HEK293T (cell line): Measurements from ENCODE around the gene EIF3J.

ENCODE experiments used
- CTCF ChIA-PET: fragments of 350-600 bp; formaldehyde crosslinking; extraction: SDS; loops from one replicate; lab custom pipeline; 2021; ENCODE audit warnings: antibody characterized with exemption, inconsistent platforms; lab: Yijun Ruan, JAX
- POLR2A ChIA-PET: fragments of 350-600 bp; formaldehyde crosslinking; extraction: SDS; loops from one replicate; lab custom pipeline; 2020; ENCODE audit warnings: antibody characterized with exemption, inconsistent platforms; lab: Yijun Ruan, JAX
- DNase-seq: peaks from one replicate; pipeline ENCODE4 v3.0.0; 2012; ENCODE audit warnings: mixed read lengths; ENCODE audit errors: extremely low spot score
- ARNT ChIP-seq: fragments of 450-650 bp; IDR thresholded peaks from 2 replicates; pipeline ENCODE4 v1.6.1; 2017; ENCODE audit warnings: mild to moderate bottlenecking
- BHLHE40 ChIP-seq: fragments of 450-650 bp; IDR thresholded peaks from 2 replicates; pipeline ENCODE4 v1.6.1; 2016; ENCODE audit warnings: mild to moderate bottlenecking, moderate library complexity, borderline replicate concordance
- CTBP1 ChIP-seq: fragments of 450-650 bp; IDR thresholded peaks from 2 replicates; pipeline ENCODE4 v1.6.1; 2016; ENCODE audit warnings: borderline replicate concordance
- ELF4 ChIP-seq: fragments of 450-650 bp; IDR thresholded peaks from 2 replicates; pipeline ENCODE4 v1.6.1; 2017; ENCODE audit warnings: antibody characterized with exemption
- FOXA1 ChIP-seq: fragments of 450-650 bp; IDR thresholded peaks from 2 replicates; pipeline ENCODE4 v1.6.1; 2016; ENCODE audit warnings: mild to moderate bottlenecking
- FOXK2 ChIP-seq: fragments of 450-650 bp; IDR thresholded peaks from 2 replicates; pipeline ENCODE4 v1.6.1; 2016; ENCODE audit warnings: mild to moderate bottlenecking
- FOXM1 ChIP-seq: fragments of 450-650 bp; IDR thresholded peaks from 2 replicates; pipeline ENCODE4 v1.6.1; 2017; ENCODE audit warnings: mild to moderate bottlenecking, borderline replicate concordance
- HDGF ChIP-seq: fragments of 450-650 bp; IDR thresholded peaks from 2 replicates; pipeline ENCODE4 v1.6.1; 2017; ENCODE audit warnings: antibody characterized with exemption, borderline replicate concordance
- L3MBTL2 ChIP-seq: fragments of 450-650 bp; conservative IDR thresholded peaks from 2 replicates; pipeline ENCODE4 v1.6.1; 2016; ENCODE audit warnings: mild to moderate bottlenecking
- LEF1 ChIP-seq: fragments of 450-650 bp; IDR thresholded peaks from 2 replicates; pipeline ENCODE4 v1.6.1; 2017; ENCODE audit warnings: mild to moderate bottlenecking, borderline replicate concordance
- NFRKB ChIP-seq: fragments of 450-650 bp; IDR thresholded peaks from 2 replicates; pipeline ENCODE4 v1.6.1; 2016; ENCODE audit warnings: mild to moderate bottlenecking, moderate library complexity
- PKNOX1 ChIP-seq: fragments of 450-650 bp; IDR thresholded peaks from 2 replicates; pipeline ENCODE4 v1.6.1; 2016
- SP1 ChIP-seq: fragments of 450-650 bp; IDR thresholded peaks from 2 replicates; pipeline ENCODE4 v1.6.1; 2017
- SUZ12 ChIP-seq: fragments of 450-650 bp; IDR thresholded peaks from 2 replicates; pipeline ENCODE4 v1.6.1; 2016; ENCODE audit warnings: mild to moderate bottlenecking
- TARDBP ChIP-seq: fragments of 450-650 bp; IDR thresholded peaks from 2 replicates; pipeline ENCODE4 v1.6.1; 2016
- ZNF384 ChIP-seq: fragments of 450-650 bp; IDR thresholded peaks from 2 replicates; pipeline ENCODE4 v1.6.1; 2016

The EIF3J gene

GRCh38 chr15:44585633-44586032, 48.7 kb downstream of the EIF3J start:
- TF ChIP-seq CTBP1, result no peak
- no peak for TF ChIP-seq ZNF384
- no peak for TF ChIP-seq FOXK2
- TF ChIP-seq L3MBTL2, result no peak
- DNase-seq, result no peak
- CTCF ChIA-PET, result no interaction called here
- POLR2A ChIA-PET, result no interaction called here

- POLR2A ChIA-PET, result no interaction called here
- TF ChIP-seq ZNF384, result no peak
- no peak for TF ChIP-seq SP1
- no peak for TF ChIP-seq CTBP1
- no peak for TF ChIP-seq BHLHE40
- TF ChIP-seq FOXA1, result no peak
- TF ChIP-seq SUZ12, result no peak
- TF ChIP-seq FOXK2, result no peak
- TF ChIP-seq ARNT, result no peak
- no peak for TF ChIP-seq NFRKB
- TF ChIP-seq ELF4, result no peak
- TF ChIP-seq LEF1, result no peak
- TF ChIP-seq HDGF, result no peak
- no peak for TF ChIP-seq FOXM1
- no peak for TF ChIP-seq L3MBTL2
- TF ChIP-seq TARDBP, result no peak
- no peak for TF ChIP-seq PKNOX1
- DNase-seq, result no peak
- CTCF ChIA-PET, result interaction anchor here (0.5 to 1.3 kb wide), 2 partner anchors 10 to 362 kb away, joined by 4 to 6 read pairs; no protein-coding TSS in a partner anchor
Observed at GRCh38 chr15:44588541-44588940, 51.6 kb downstream of the EIF3J start.

- ChIA-PET CTCF (no interaction called here), POLR2A (no interaction called here)
- DNase-seq, result no peak
- TF ChIP-seq ELF4, result no peak
- no peak for TF ChIP-seq ZNF384
- TF ChIP-seq PKNOX1, result no peak
- TF ChIP-seq FOXM1, result no peak
- TF ChIP-seq L3MBTL2, result no peak
- no peak for TF ChIP-seq CTBP1
- no peak for TF ChIP-seq ARNT
- no peak for TF ChIP-seq BHLHE40
- no peak for TF ChIP-seq TARDBP
- TF ChIP-seq FOXK2, result no peak
- no peak for TF ChIP-seq SUZ12
- no peak for TF ChIP-seq SP1
Observed at GRCh38 chr15:44591326-44591725, 54.4 kb downstream of the EIF3J start.

- no peak for DNase-seq
- ChIA-PET POLR2A (no interaction called here), CTCF (interaction anchor here (0.6 to 0.9 kb wide), 4 partner anchors 8 to 322 kb away, joined by 3 read pairs; no protein-coding TSS in a partner anchor)
Observed at GRCh38 chr15:44593042-44593736, 56.2 kb downstream of the EIF3J start.

GRCh38 chr15:44595246-44595645, 58.3 kb downstream of the EIF3J start:
- POLR2A ChIA-PET, result no interaction called here
- TF ChIP-seq HDGF (no peak), PKNOX1 (no peak), LEF1 (no peak), ZNF384 (no peak), BHLHE40 (no peak), FOXK2 (no peak), NFRKB (no peak), FOXM1 (no peak), CTBP1 (no peak), L3MBTL2 (no peak), ELF4 (no peak)
- CTCF ChIA-PET, result no interaction called here
- DNase-seq, result no peak

More at GRCh38 chr15:44593042-44593736, 56.2 kb downstream of the EIF3J start:
- TF ChIP-seq PKNOX1, result no peak
- TF ChIP-seq SP1, result no peak
- TF ChIP-seq TARDBP, result no peak
- no peak for TF ChIP-seq FOXM1
- no peak for TF ChIP-seq NFRKB
- TF ChIP-seq SUZ12, result no peak
- no peak for TF ChIP-seq FOXA1
- no peak for TF ChIP-seq ZNF384
- no peak for TF ChIP-seq LEF1
- TF ChIP-seq L3MBTL2, result no peak
- no peak for TF ChIP-seq ELF4
- no peak for TF ChIP-seq ARNT
- no peak for TF ChIP-seq FOXK2
